ENCODE results near the gene MFSD6.

Gene MFSD6

DNA sequence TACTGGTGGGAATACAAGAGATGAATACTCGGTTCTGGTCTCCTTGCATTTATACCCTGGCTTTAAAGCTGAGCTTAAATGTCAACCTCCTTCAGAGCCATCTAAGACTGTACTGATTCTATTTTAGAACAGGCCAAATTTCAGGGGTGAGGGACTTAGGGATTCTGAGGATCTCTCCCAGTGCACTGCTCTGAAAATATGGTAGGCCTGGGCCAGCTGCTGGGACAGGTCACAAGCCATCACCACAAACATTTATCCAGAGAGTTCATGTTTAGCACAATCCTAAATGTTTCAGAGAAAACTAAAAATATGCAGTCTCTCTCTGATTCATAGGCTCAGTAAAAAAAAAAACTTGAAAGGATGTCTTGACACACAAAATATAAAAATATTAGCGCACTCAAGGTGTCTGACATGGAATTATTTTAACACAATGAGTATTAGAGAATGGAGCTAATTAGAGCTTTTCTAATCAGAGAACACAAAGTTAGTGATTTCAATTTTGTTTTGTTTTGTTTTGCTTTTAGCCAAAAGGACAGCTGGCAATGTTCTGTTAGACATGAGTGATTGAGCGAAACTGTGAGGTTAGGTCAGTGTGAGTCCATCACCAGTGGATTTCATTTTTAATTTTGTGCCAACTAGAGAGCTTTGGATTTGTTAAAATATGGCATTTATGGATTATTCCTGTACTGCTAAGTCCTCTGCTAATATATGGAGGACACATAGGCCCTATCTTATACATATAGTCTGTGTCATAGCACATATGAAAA lies 38.8 kb downstream of the MFSD6 start:
- H3K27ac ChIP-seq (ENCODE audit: low read depth, low read length) = no peak overlapping the region
- no peaks in the 10 kb centered on the region for H3K9me3 ChIP-seq (ENCODE audit: control insufficient read depth, insufficient read depth, low read length)
- no peaks in the 10 kb centered on the region for H4K20me1 ChIP-seq (ENCODE audit: control insufficient read depth, insufficient read depth, low read depth, low read length)
- no peaks in the 10 kb centered on the region for H3K36me3 ChIP-seq (ENCODE audit: control insufficient read depth, low read length)
- H3K9me2 ChIP-seq (replicated peaks; ENCODE audit: control insufficient read depth, low read length) = no peaks in the 10 kb centered on the region
- no peaks in the 10 kb centered on the region for H3F3A ChIP-seq (ENCODE audit: control insufficient read depth, insufficient read depth)
- no peak overlapping the region for H3K4me3 ChIP-seq (ENCODE audit: low read length)
- no peak overlapping the region for H3K4me2 ChIP-seq (ENCODE audit: low read length)
- no peak for TF ChIP-seq EZH2phosphoT487 (IDR thresholded peaks at IDR 0.05; ENCODE audit: borderline replicate concordance, low read length)
- H3K27me3 ChIP-seq (ENCODE audit: control insufficient read depth, low read length) = no peaks in the 10 kb centered on the region
- no peaks in the 10 kb centered on the region for H3K4me1 ChIP-seq (ENCODE audit: control insufficient read depth, low read length)
- peaks cover 45% of the 10 kb centered on the region for H3K79me2 ChIP-seq (ENCODE audit: control insufficient read depth, low read length)

DNA sequence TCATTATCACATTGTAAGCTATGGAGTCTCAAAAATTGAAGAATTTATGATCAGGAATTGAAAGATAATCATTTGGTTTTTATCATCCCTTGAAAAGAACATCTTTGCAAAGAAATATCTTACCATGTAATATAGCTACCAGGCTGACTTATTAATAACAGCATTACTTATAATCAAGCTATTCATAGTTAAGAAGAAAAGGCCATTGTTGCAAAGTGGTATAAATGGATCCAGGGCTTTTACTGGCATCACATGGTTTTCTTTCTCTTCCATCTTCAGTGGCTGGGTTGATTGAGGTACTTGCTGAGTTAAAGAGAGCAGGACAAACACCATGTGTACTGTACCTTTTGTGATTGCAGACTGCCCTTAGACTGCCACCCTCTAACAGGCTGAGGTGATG lies 39.6 kb downstream of the MFSD6 start:
- H3K27ac ChIP-seq (ENCODE audit: low read depth, low read length) = no peak overlapping the region
- H3K9me2 ChIP-seq (replicated peaks; ENCODE audit: control insufficient read depth, low read length) = no peaks in the 10 kb centered on the region
- H3K79me2 ChIP-seq (ENCODE audit: control insufficient read depth, low read length) = peaks cover 39% of the 10 kb centered on the region
- TF ChIP-seq, protein P1, sequence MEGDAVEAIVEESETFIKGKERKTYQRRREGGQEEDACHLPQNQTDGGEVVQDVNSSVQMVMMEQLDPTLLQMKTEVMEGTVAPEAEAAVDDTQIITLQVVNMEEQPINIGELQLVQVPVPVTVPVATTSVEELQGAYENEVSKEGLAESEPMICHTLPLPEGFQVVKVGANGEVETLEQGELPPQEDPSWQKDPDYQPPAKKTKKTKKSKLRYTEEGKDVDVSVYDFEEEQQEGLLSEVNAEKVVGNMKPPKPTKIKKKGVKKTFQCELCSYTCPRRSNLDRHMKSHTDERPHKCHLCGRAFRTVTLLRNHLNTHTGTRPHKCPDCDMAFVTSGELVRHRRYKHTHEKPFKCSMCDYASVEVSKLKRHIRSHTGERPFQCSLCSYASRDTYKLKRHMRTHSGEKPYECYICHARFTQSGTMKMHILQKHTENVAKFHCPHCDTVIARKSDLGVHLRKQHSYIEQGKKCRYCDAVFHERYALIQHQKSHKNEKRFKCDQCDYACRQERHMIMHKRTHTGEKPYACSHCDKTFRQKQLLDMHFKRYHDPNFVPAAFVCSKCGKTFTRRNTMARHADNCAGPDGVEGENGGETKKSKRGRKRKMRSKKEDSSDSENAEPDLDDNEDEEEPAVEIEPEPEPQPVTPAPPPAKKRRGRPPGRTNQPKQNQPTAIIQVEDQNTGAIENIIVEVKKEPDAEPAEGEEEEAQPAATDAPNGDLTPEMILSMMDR (IDR thresholded peaks at IDR 0.05; ENCODE audit: low read depth, low read length, poor library complexity, severe bottlenecking) = no peak
- TF ChIP-seq EZH2phosphoT487 (IDR thresholded peaks at IDR 0.05; ENCODE audit: borderline replicate concordance, low read length) = no peak
- no peaks in the 10 kb centered on the region for H3K4me1 ChIP-seq (ENCODE audit: control insufficient read depth, low read length)
- H3K9me3 ChIP-seq (ENCODE audit: control insufficient read depth, insufficient read depth, low read length) = no peaks in the 10 kb centered on the region
- H3K4me2 ChIP-seq (ENCODE audit: low read length) = no peak overlapping the region
- no peaks in the 10 kb centered on the region for H4K20me1 ChIP-seq (ENCODE audit: control insufficient read depth, insufficient read depth, low read depth, low read length)
- H3F3A ChIP-seq (ENCODE audit: control insufficient read depth, insufficient read depth) = no peaks in the 10 kb centered on the region
- no peaks in the 10 kb centered on the region for H3K36me3 ChIP-seq (ENCODE audit: control insufficient read depth, low read length)
- no peak overlapping the region for H3K4me3 ChIP-seq (ENCODE audit: low read length)
- no peaks in the 10 kb centered on the region for H3K27me3 ChIP-seq (ENCODE audit: control insufficient read depth, low read length)

DNA sequence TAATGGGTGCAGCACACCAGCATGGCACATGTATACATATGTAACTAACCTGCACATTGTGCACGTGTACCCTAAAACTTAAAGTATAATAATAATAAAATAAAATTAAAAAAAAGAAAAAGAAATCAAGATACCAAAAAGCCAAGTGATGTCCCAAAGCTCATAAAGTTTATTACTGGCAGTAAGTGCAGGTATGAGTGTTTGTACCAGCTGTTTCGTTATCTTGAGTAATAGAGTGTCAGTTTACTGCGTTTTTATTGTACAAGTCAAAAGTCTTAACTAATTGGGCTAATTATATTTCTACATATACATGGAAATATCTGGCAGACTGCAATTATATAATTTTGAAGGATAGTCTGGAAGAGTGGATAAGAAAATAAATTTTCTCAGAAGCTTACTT lies 41.8 kb downstream of the MFSD6 start:
- H3K79me2 ChIP-seq (ENCODE audit: control insufficient read depth, low read length) = peaks cover 19% of the 10 kb centered on the region
- TF ChIP-seq EZH2phosphoT487 (IDR thresholded peaks at IDR 0.05; ENCODE audit: borderline replicate concordance, low read length) = no peak
- TF ChIP-seq, protein P1 (IDR thresholded peaks at IDR 0.05; ENCODE audit: low read depth, low read length, poor library complexity, severe bottlenecking) = no peak
- H3K4me1 ChIP-seq (ENCODE audit: control insufficient read depth, low read length) = no peaks in the 10 kb centered on the region

DNA sequence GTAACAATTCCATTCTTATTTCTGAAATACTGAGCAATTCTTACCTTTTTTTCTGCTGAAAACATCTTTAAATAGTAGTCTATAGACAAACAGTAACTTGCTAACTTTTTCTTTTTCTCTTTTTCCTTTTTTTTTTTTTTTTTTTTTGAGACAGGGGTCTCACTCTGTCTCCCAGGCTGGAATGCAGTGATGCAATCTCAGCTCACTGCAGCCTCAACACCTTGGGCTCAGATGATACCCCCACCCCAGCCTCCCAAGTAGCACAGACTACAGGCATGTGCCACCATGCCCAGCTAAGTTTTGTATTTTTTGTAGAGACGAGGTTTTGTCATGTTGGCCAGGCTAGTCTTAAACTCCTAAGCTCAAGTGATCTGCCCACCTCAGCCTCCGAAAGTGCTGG lies 42.2 kb downstream of the MFSD6 start:
- H3K27ac ChIP-seq (ENCODE audit: low read depth, low read length) = no peak overlapping the region
- TF ChIP-seq, protein P1 (IDR thresholded peaks at IDR 0.05; ENCODE audit: low read depth, low read length, poor library complexity, severe bottlenecking) = no peak
- no peak for TF ChIP-seq EZH2phosphoT487 (IDR thresholded peaks at IDR 0.05; ENCODE audit: borderline replicate concordance, low read length)
- H3K9me2 ChIP-seq (replicated peaks; ENCODE audit: control insufficient read depth, low read length) = no peaks in the 10 kb centered on the region
- no peaks in the 10 kb centered on the region for H3F3A ChIP-seq (ENCODE audit: control insufficient read depth, insufficient read depth)
- no peaks in the 10 kb centered on the region for H4K20me1 ChIP-seq (ENCODE audit: control insufficient read depth, insufficient read depth, low read depth, low read length)
- H3K4me1 ChIP-seq (ENCODE audit: control insufficient read depth, low read length) = no peaks in the 10 kb centered on the region
- H3K4me2 ChIP-seq (ENCODE audit: low read length) = no peak overlapping the region
- H3K79me2 ChIP-seq (ENCODE audit: control insufficient read depth, low read length) = peaks cover 17% of the 10 kb centered on the region
- H3K4me3 ChIP-seq (ENCODE audit: low read length) = no peak overlapping the region
- no peaks in the 10 kb centered on the region for H3K27me3 ChIP-seq (ENCODE audit: control insufficient read depth, low read length)
- no peaks in the 10 kb centered on the region for H3K36me3 ChIP-seq (ENCODE audit: control insufficient read depth, low read length)
- no peaks in the 10 kb centered on the region for H3K9me3 ChIP-seq (ENCODE audit: control insufficient read depth, insufficient read depth, low read length)

More for the DNA sequence above, 41.8 kb downstream of the MFSD6 start:
- Histone ChIP-seq H3K27ac (ENCODE audit: low read depth, low read length) (no peak overlapping the region), H4K20me1 (ENCODE audit: control insufficient read depth, insufficient read depth, low read depth, low read length) (no peaks in the 10 kb centered on the region), H3K9me3 (ENCODE audit: control insufficient read depth, insufficient read depth, low read length) (no peaks in the 10 kb centered on the region), H3K27me3 (ENCODE audit: control insufficient read depth, low read length) (no peaks in the 10 kb centered on the region), H3K9me2 (replicated peaks; ENCODE audit: control insufficient read depth, low read length) (no peaks in the 10 kb centered on the region), H3K4me3 (ENCODE audit: low read length) (no peak overlapping the region), H3F3A (ENCODE audit: control insufficient read depth, insufficient read depth) (no peaks in the 10 kb centered on the region), H3K36me3 (ENCODE audit: control insufficient read depth, low read length) (no peaks in the 10 kb centered on the region), H3K4me2 (ENCODE audit: low read length) (no peak overlapping the region)
